Measurements from ENCODE around the gene ABCC1.

Gene ABCC1

GRCh38 chr16:16009401-16009800 is 60.0 kb downstream of the ABCC1 start:
- H3K9ac ChIP-seq = no peak overlapping the region
- H3K79me2 ChIP-seq (ENCODE audit: insufficient read depth, low read depth) = peaks cover 32% of the 10 kb centered on the region; the same call in 1 of the 2 replicates
- peaks cover 14% of the 10 kb centered on the region; the same call in 1 of the 2 replicates for H3K36me3 ChIP-seq (ENCODE audit: insufficient read depth)
- TF ChIP-seq CTCF (conservative IDR thresholded peaks at IDR 0.05; ENCODE audit: low read depth, low read length) = no peak
- no peak overlapping the region for H3K4me3 ChIP-seq (IDR thresholded peaks at IDR 0.05; ENCODE audit: insufficient read depth, low read depth, low read length)
- no peak overlapping the region for H3K27ac ChIP-seq
- no peak overlapping the region for H3K4me2 ChIP-seq
- no peaks in the 10 kb centered on the region for H3K27me3 ChIP-seq (ENCODE audit: insufficient read depth, low read depth)
- peaks cover 7% of the 10 kb centered on the region for H3K4me1 ChIP-seq (ENCODE audit: low read depth, poor library complexity, severe bottlenecking)
- H2AFZ ChIP-seq (ENCODE audit: low read depth) = no peak overlapping the region
- H4K20me1 ChIP-seq (ENCODE audit: insufficient read depth) = 0 out of 2 replicates have a peak, but pooled peaks cover 4% of the 10 kb centered on the region

DNA sequence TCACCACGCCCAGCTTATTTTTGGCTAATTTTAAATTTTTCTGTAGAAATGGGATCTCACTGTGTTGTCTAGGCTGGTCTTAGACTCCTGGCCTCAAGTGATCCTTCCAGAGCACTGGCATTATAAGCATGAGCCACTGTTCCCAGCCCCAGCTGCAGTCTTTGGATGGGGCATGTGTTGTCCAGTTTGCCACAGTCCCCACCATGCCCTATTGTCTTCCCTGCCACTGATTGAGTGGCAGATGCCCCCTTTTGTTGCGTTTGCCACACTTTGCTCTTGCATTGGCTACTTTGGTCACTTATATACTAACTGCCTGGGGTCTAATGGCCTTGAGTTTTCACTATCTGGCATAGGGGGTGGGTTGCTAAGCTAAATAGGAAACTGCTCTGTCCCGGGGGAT is 60.8 kb downstream of the ABCC1 start:
- Histone ChIP-seq H3K4me3 (IDR thresholded peaks at IDR 0.05; ENCODE audit: insufficient read depth, low read depth, low read length) (no peak overlapping the region), H3K27me3 (ENCODE audit: insufficient read depth, low read depth) (no peaks in the 10 kb centered on the region), H3K36me3 (ENCODE audit: insufficient read depth) (peaks cover 19% of the 10 kb centered on the region; the same call in 1 of the 2 replicates), H3K9ac (no peak overlapping the region), H3K27ac (no peak overlapping the region), H2AFZ (ENCODE audit: low read depth) (no peak overlapping the region), H3K4me1 (ENCODE audit: low read depth, poor library complexity, severe bottlenecking) (peaks cover 7% of the 10 kb centered on the region), H3K4me2 (no peak overlapping the region), H3K79me2 (ENCODE audit: insufficient read depth, low read depth) (peaks cover 24% of the 10 kb centered on the region; the same call in 1 of the 2 replicates), H4K20me1 (ENCODE audit: insufficient read depth) (0 out of 2 replicates have a peak, but pooled peaks cover 4% of the 10 kb centered on the region)
- no peak for TF ChIP-seq CTCF (conservative IDR thresholded peaks at IDR 0.05; ENCODE audit: low read depth, low read length)

- Histone ChIP-seq H4K20me1 (ENCODE audit: insufficient read depth) (0 out of 2 replicates have a peak, but pooled peaks cover 4% of the 10 kb centered on the region), H3K4me1 (ENCODE audit: low read depth, poor library complexity, severe bottlenecking) (peaks cover 7% of the 10 kb centered on the region), H3K79me2 (ENCODE audit: insufficient read depth, low read depth) (peaks cover 9% of the 10 kb centered on the region; the same call in 1 of the 2 replicates), H3K9ac (no peak overlapping the region), H3K4me2 (no peak overlapping the region), H3K27ac (no peak overlapping the region), H3K36me3 (ENCODE audit: insufficient read depth) (peaks cover 19% of the 10 kb centered on the region; the same call in 1 of the 2 replicates), H3K27me3 (ENCODE audit: insufficient read depth, low read depth) (no peaks in the 10 kb centered on the region), H2AFZ (ENCODE audit: low read depth) (no peak overlapping the region), H3K4me3 (IDR thresholded peaks at IDR 0.05; ENCODE audit: insufficient read depth, low read depth, low read length) (no peak overlapping the region)
- TF ChIP-seq CTCF (conservative IDR thresholded peaks at IDR 0.05; ENCODE audit: low read depth, low read length) = no peak
Observed at GRCh38 chr16:16012144-16012543, 62.7 kb downstream of the ABCC1 start.

DNA sequence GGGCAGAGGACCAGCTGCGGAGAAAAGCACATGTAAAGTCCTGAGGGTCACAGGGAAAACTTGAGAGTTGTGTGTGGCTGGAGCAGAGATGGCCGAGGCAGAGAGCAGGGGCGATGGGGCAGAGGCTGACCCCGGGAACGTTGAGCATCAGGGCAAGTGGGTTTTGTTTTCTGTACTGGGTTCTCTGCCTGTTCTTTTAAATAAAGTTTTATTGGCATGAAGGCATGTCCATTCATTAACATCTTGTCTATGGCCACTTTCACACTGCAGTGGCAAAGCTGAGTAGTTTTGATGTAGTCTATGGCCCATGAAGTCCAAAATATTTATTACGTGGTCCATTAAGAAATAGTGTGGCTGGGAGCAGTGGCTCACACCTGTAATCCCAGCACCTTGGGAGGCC is 64.4 kb downstream of the ABCC1 start:
- H3K27ac ChIP-seq = no peak overlapping the region
- no peaks in the 10 kb centered on the region for H3K27me3 ChIP-seq (ENCODE audit: insufficient read depth, low read depth)
- peaks cover 20% of the 10 kb centered on the region; the same call in 1 of the 2 replicates for H3K36me3 ChIP-seq (ENCODE audit: insufficient read depth)
- H3K79me2 ChIP-seq (ENCODE audit: insufficient read depth, low read depth) = peaks cover 9% of the 10 kb centered on the region; the same call in 1 of the 2 replicates
- no peak for TF ChIP-seq CTCF (conservative IDR thresholded peaks at IDR 0.05; ENCODE audit: low read depth, low read length)
- no peak overlapping the region for H3K4me2 ChIP-seq
- H3K4me3 ChIP-seq (IDR thresholded peaks at IDR 0.05; ENCODE audit: insufficient read depth, low read depth, low read length) = no peak overlapping the region
- 0 out of 2 replicates have a peak, but pooled peaks cover 4% of the 10 kb centered on the region for H4K20me1 ChIP-seq (ENCODE audit: insufficient read depth)
- H2AFZ ChIP-seq (ENCODE audit: low read depth) = no peak overlapping the region
- no peak overlapping the region for H3K9ac ChIP-seq
- no peaks in the 10 kb centered on the region for H3K4me1 ChIP-seq (ENCODE audit: low read depth, poor library complexity, severe bottlenecking)
